Tongue (tissue), 2 donors: Measurements from ENCODE around the gene TARBP1. TPM values are rescaled to one million over a fixed set of nuclear protein-coding genes. Genes with fewer than 3 reads are reported as not detected.

Experiments
- DNase-seq: peaks from one replicate; pipeline ENCODE4 v3.0.0-alpha.2; 2015
- total RNA-seq: library from RNA; depleted of rRNA; stranded (reverse); fragments of >200 nt; gene quantifications from one replicate; pipeline ENCODE4 v1.2.3, GENCODE V29; 2014

Gene TARBP1
- total RNA-seq, 1 donor from 2014 or later: 29.5 TPM

GRCh38 chr1:234345237-234345636 is 133.7 kb downstream of the TARBP1 start:
- DNase-seq: no peak

GRCh38 chr1:234342774-234343173 is 136.2 kb downstream of the TARBP1 start:
- DNase-seq: no peak

Other genes starting within 250 kb of the TARBP1 start
- gene COA6, start 105.7 kb downstream of the TARBP1 start, total RNA-seq: 24.6 TPM
- gene IRF2BP2, start 131.0 kb upstream of the TARBP1 start, total RNA-seq: 135 TPM